CD14-positive monocyte (primary cell): ENCODE data around the gene POGLUT2. TPM values are rescaled to one million over a fixed set of nuclear protein-coding genes. Genes with fewer than 3 reads are reported as not detected.

Experiments
- DNase-seq, 3 donors: peaks; one replicate each; pipeline ENCODE4 v3.0.0-alpha.2; 2011 to 2022
- H2AFZ ChIP-seq: 2 replicates; pipeline ENCODE4 v1.6.0; 2012; ENCODE audit warnings: mild to moderate bottlenecking, low read depth, low read length, inconsistent platforms; ENCODE audit not compliant: insufficient read depth, poor library complexity, severe bottlenecking
- H3K27ac ChIP-seq, 2 donors: 1 replicate in 1 of 2; 2 replicates in 1 of 2; pipeline ENCODE4 v1.5.1; 2012 to 2013; ENCODE audit warnings: low read length in 2 of 2, control low read depth in 1 of 2, inconsistent platforms in 1 of 2, low read depth in 1 of 2, mild to moderate bottlenecking in 1 of 2
- H3K27me3 ChIP-seq, 2 donors: one replicate each; pipeline versions ENCODE4 v1.6.0 to v1.6.1; 2011 to 2013; ENCODE audit warnings: low read length in 2 of 2; ENCODE audit not compliant: control insufficient read depth in 2 of 2, insufficient read depth in 2 of 2
- H3K36me3 ChIP-seq, 2 donors: replicated peaks in 1 of 2; 1 replicate in 1 of 2; 2 replicates in 1 of 2; pipeline versions ENCODE4 v1.5.1 to v1.6.1; 2012 to 2013; ENCODE audit warnings: low read length in 2 of 2, control low read depth in 1 of 2, inconsistent platforms in 1 of 2, mild to moderate bottlenecking in 1 of 2; ENCODE audit not compliant: insufficient read depth in 2 of 2, control insufficient read depth in 1 of 2
- H3K4me1 ChIP-seq, 2 donors: 1 replicate in 1 of 2; 2 replicates in 1 of 2; pipeline versions ENCODE4 v1.5.1 to v1.6.1; 2012 to 2013; ENCODE audit warnings: low read length in 2 of 2, control low read depth in 1 of 2, inconsistent platforms in 1 of 2, mild to moderate bottlenecking in 1 of 2, moderate library complexity in 1 of 2; ENCODE audit not compliant: insufficient read depth in 2 of 2, control insufficient read depth in 1 of 2
- H3K4me2 ChIP-seq: replicated peaks from 2 replicates; pipeline ENCODE3; 2012; ENCODE audit warnings: low read length, moderate library complexity, mild to moderate bottlenecking; ENCODE audit not compliant: poor library complexity, severe bottlenecking; ENCODE audit errors: extremely low read depth
- H3K4me3 ChIP-seq, 3 experiments: fragments of 200-600 bp in 1 of 3; sonication (generic) in 1 of 3; replicated peaks in 1 of 3; 1 replicate in 2 of 3; 2 replicates in 1 of 3; pipeline ENCODE4 v1.5.1; 2011 to 2013; ENCODE audit warnings: low read length in 3 of 3, mild to moderate bottlenecking in 3 of 3, control low read depth in 2 of 3, low read depth in 2 of 3, inconsistent platforms in 1 of 3, moderate library complexity in 1 of 3
- H3K79me2 ChIP-seq: 2 replicates; pipeline ENCODE4 v1.6.0; 2012; ENCODE audit warnings: mild to moderate bottlenecking, control low read depth, inconsistent platforms, low read length, moderate library complexity; ENCODE audit not compliant: insufficient read depth
- H3K9ac ChIP-seq: 2 replicates; pipeline ENCODE4 v1.6.0; 2017; ENCODE audit warnings: low read length, mild to moderate bottlenecking; ENCODE audit not compliant: insufficient read depth, poor library complexity, severe bottlenecking
- H3K9me3 ChIP-seq, 2 donors: replicated peaks in 1 of 2; 1 replicate in 1 of 2; 2 replicates in 1 of 2; pipeline versions ENCODE4 v1.5.1 to v1.6.1; 2012 to 2013; ENCODE audit warnings: low read length in 2 of 2, control low read depth in 1 of 2; ENCODE audit not compliant: control insufficient read depth in 1 of 2, insufficient read depth in 1 of 2
- H4K20me1 ChIP-seq: 2 replicates; pipeline ENCODE4 v1.6.0; 2012; ENCODE audit warnings: mild to moderate bottlenecking, low read length, control low read depth, moderate library complexity; ENCODE audit not compliant: insufficient read depth
- H3K27ac Mint-ChIP-seq, 7 donors: one replicate each; pipeline ENCODE4 v1.8.0; 2020; ENCODE audit warnings: mild to moderate bottlenecking in 7 of 7, mixed read lengths in 7 of 7, moderate library complexity in 6 of 7, inconsistent platforms in 2 of 7
- H3K27me3 Mint-ChIP-seq, 3 donors: one replicate each; pipeline ENCODE4 v1.8.0; 2021 to 2022; ENCODE audit warnings: low read depth in 3 of 3, mild to moderate bottlenecking in 3 of 3, mixed read lengths in 3 of 3, moderate library complexity in 3 of 3, inconsistent platforms in 1 of 3
- H3K36me3 Mint-ChIP-seq, 2 donors: one replicate each; pipeline ENCODE4 v1.8.0; 2020; ENCODE audit warnings: mixed read lengths in 2 of 2, inconsistent platforms in 1 of 2, mild to moderate bottlenecking in 1 of 2
- H3K4me1 Mint-ChIP-seq: one replicate; pipeline ENCODE4 v1.8.0; 2020; ENCODE audit warnings: mild to moderate bottlenecking, mixed read lengths
- H3K4me3 Mint-ChIP-seq, 2 donors: one replicate each; pipeline ENCODE4 v1.8.0; 2020; ENCODE audit warnings: mild to moderate bottlenecking in 2 of 2, mixed read lengths in 2 of 2, moderate library complexity in 1 of 2
- H3K9me3 Mint-ChIP-seq, 7 donors: one replicate each; pipeline ENCODE4 v1.8.0; 2020 to 2022; ENCODE audit warnings: mixed read lengths in 7 of 7, mild to moderate bottlenecking in 6 of 7, moderate library complexity in 6 of 7, inconsistent platforms in 2 of 7
- WGBS: methylation state at CpG from one replicate; pipeline ENCODE4 v1.1.5; 2013; ENCODE audit warnings: missing lambda C conversion rate; ENCODE audit not compliant: insufficient coverage; 5-methylcytosine and 5-hydroxymethylcytosine counted together
- intact Hi-C, 2 donors: fragments of 100-400 bp; cut with micrococcal nuclease; formaldehyde crosslinking; loops; one replicate each; pipeline versions ENCODE4 v1.15.0 to v1.15.1; 2023
- polyA plus RNA-seq, 3 donors: library from polyadenylated mRNA; depleted of rRNA in 1 of 3; unstranded in 2 of 3; stranded (reverse) in 1 of 3; fragments of 300-500 nt in 2 of 3; fragments of >200 nt in 1 of 3; fragmentation: Illumina TruSeq in 2 of 3; gene quantifications; 1 replicate in 2 of 3; 2 replicates in 1 of 3; pipeline ENCODE4 v1.2.3, GENCODE V29; 2012 to 2021
- TF ChIP-seq, protein P1 (sequence below): fragments of 200-600 bp; IDR thresholded peaks from one replicate; pipeline ENCODE4 v1.8.0; 2022; ENCODE audit warnings: antibody characterized with exemption, mild to moderate bottlenecking

POGLUT2 gene
- polyA plus RNA-seq, 3 donors: 0.22 TPM; not detected in 2

DNA sequence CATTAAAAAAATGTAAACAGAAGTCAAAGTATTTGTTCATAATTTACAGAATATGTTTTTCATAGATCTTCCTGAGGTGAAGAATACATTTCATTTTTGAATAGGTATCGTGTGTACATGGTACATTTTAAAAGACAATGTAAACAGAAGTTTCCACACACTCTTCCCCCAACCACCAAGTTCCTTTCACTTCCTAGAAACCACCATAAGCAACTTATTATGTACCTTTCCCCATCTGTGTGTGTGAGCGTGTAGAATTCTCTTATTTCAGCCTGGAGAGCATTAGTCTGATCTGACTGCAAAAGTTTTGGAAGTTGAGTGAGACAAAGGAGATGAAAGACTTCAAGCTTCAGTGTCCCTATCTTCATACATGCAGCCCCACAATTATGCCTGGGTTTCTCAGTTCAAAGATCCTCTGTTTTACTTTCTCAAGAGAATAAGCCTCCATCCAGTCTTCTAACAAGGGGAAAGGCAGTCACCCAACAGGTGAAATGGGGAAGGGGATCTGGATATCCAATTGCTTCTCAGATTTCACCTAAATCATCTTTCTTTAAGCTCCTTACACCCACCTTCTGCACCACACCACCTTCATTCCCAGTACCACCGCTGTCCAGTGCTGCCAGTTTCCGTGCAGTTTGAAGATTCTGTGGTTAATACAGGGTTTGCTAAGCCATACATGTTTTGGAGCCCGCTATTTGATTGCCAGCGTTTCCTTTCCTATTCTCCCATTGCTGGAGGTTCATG is 27.3 kb downstream of the POGLUT2 start:
- TF ChIP-seq, protein P1, sequence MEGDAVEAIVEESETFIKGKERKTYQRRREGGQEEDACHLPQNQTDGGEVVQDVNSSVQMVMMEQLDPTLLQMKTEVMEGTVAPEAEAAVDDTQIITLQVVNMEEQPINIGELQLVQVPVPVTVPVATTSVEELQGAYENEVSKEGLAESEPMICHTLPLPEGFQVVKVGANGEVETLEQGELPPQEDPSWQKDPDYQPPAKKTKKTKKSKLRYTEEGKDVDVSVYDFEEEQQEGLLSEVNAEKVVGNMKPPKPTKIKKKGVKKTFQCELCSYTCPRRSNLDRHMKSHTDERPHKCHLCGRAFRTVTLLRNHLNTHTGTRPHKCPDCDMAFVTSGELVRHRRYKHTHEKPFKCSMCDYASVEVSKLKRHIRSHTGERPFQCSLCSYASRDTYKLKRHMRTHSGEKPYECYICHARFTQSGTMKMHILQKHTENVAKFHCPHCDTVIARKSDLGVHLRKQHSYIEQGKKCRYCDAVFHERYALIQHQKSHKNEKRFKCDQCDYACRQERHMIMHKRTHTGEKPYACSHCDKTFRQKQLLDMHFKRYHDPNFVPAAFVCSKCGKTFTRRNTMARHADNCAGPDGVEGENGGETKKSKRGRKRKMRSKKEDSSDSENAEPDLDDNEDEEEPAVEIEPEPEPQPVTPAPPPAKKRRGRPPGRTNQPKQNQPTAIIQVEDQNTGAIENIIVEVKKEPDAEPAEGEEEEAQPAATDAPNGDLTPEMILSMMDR: no peak
- Histone ChIP-seq H3K9ac (no peak overlapping the region), H4K20me1 (no peaks in the 10 kb centered on the region), H3K79me2 (peaks cover 4% of the 10 kb centered on the region), H2AFZ (no peak overlapping the region), H3K27me3 (no peaks in the 10 kb centered on the region), H3K27ac (no peak overlapping the region), H3K4me2 (peak overlapping the region; percentile 91), H3K36me3 (peaks cover 0 to 7% of the 10 kb centered on the region in 2 donors), H3K4me3 (peak overlapping the region in 1 of 3 experiments; percentile 78), H3K9me3 (no peaks in the 10 kb centered on the region), H3K4me1 (peaks cover 25 to 29% of the 10 kb centered on the region in 2 donors)
- Mint-ChIP-seq H3K36me3 (peaks cover 7 to 11% of the 10 kb centered on the region in 2 donors), H3K4me1 (peaks cover 34% of the 10 kb centered on the region), H3K9me3 (no peaks in the 10 kb centered on the region), H3K4me3 (peak overlapping the region in 1 of 2 donors; percentile 94), H3K27ac (peak overlapping the region in 1 of 7 donors; percentile 20), H3K27me3 (peaks cover 0 to 5% (median 5%) of the 10 kb centered on the region in 3 donors)
- no CpG with 5 or more reads among the region's 6 CpGs for WGBS
- no peak for DNase-seq
- intact Hi-C loops: loop anchor here (5.0 to 10.0 kb wide), 3 partner anchors 76 to 187 kb away; partner anchors contain the start of genes ERCC5 (in 1 of the 2) and TPP2 (in 1 of the 2)

DNA sequence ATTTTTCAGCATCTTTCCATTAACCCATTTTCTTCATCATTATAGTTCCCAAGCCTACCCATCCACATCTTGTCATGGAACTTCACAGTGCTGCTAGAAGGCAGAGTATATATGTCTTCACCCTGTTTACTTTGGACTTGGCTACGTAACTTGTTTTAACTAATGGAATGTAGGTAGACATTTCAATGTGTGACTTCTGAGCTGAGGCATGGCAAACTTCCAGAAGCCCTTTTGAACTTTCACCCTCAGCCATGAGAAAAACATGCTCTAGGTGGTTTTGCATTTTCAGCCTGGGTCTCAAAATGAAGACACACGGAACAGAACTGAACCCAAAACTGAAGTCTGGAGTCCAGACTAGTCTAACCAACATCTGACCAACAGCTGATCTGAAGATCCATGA is 28.3 kb downstream of the POGLUT2 start:
- Histone ChIP-seq H2AFZ (no peak overlapping the region), H3K27me3 (no peaks in the 10 kb centered on the region), H4K20me1 (no peaks in the 10 kb centered on the region), H3K4me1 (peaks cover 25 to 29% of the 10 kb centered on the region in 2 donors), H3K9ac (no peak overlapping the region), H3K9me3 (no peaks in the 10 kb centered on the region), H3K4me2 (no peak overlapping the region), H3K4me3 (no peak overlapping the region), H3K36me3 (peaks cover 0 to 7% of the 10 kb centered on the region in 2 donors), H3K27ac (no peak overlapping the region), H3K79me2 (peaks cover 4% of the 10 kb centered on the region)
- DNase-seq: no peak
- Mint-ChIP-seq H3K4me1 (peaks cover 34% of the 10 kb centered on the region), H3K27me3 (peaks cover 0 to 5% (median 2%) of the 10 kb centered on the region in 3 donors), H3K4me3 (no peak overlapping the region), H3K27ac (no peak overlapping the region), H3K9me3 (no peaks in the 10 kb centered on the region), H3K36me3 (peaks cover 13 to 15% of the 10 kb centered on the region in 2 donors)
- no CpG with 5 or more reads among the region's 2 CpGs for WGBS
- TF ChIP-seq, protein P1: no peak
- intact Hi-C loops: loop anchor here (5.0 to 10.0 kb wide), 3 partner anchors 77 to 186 kb away; partner anchors contain the start of genes ERCC5 (in 1 of the 2) and TPP2 (in 1 of the 2)
